ENCODE measurements around the gene ACOX1.

ACOX1 gene

GRCh38 chr17:76008630-76009425 lies 29.9 kb upstream of the ACOX1 start:
- no peak for DNase-seq (ENCODE audit: low read depth in 2 of 2)

DNA sequence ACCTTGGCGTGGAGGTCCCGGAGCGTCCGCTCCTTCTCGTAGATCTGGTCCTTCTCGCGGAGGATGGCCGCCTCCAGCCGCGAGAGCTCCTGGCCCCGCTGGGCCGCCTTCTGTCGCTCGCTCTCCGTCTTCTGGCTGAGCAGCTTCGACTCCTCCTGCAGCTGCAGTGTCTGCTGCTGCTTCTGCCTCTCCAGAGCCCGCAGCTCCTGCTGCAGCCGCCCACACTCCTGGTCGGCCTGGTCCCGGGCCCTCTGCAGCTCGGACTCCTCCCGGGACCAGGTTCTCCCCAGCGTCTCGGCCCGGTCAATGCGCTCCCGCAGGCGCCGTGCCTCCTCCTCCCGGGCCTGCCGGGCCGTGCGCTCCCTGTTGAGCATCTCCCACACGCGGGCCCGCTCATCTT lies 29.2 kb upstream of the ACOX1 start:
- no peak for DNase-seq (ENCODE audit: low read depth in 2 of 2)

- DNase-seq (ENCODE audit: low read depth in 2 of 2) = no peak
Measured at GRCh38 chr17:76007850-76008165, 28.8 kb upstream of the ACOX1 start.

DNA sequence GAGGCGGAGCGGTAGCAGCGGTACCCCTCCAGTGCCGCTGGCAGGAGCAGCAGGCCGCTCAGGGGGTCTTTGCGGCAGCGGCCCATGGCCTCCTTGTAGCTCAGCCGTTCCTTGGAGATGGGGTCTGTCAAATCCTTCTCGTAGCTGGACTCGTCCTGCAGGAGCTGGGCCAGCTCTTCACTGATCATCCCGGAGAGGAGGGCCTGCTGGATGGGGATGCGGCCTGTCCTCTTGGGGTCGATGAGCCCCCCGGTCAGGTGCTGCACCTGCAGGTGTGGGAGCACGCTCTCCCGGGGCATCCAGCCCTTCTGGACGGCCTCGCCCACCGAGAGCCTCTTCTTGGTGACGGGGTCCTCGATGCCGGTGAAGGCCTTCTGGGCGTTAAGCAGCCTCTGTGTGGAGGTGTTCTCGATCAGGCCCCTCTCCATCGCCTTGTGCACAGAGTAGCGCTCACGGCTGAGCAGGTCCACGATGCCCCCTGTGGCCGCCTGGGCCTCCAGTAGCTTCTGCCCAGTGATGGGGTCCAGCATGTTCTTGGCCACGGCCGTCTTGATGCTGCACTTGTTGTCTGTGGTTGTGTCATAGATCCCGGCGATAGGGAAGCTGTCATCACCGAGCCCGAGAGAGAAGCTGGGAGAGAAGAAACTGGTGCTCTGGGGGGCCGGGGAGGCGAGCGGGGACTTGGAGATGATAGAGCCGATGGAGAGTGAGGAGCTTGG lies 28.3 kb upstream of the ACOX1 start:
- DNase-seq (ENCODE audit: low read depth in 2 of 2) = no peak

DNA sequence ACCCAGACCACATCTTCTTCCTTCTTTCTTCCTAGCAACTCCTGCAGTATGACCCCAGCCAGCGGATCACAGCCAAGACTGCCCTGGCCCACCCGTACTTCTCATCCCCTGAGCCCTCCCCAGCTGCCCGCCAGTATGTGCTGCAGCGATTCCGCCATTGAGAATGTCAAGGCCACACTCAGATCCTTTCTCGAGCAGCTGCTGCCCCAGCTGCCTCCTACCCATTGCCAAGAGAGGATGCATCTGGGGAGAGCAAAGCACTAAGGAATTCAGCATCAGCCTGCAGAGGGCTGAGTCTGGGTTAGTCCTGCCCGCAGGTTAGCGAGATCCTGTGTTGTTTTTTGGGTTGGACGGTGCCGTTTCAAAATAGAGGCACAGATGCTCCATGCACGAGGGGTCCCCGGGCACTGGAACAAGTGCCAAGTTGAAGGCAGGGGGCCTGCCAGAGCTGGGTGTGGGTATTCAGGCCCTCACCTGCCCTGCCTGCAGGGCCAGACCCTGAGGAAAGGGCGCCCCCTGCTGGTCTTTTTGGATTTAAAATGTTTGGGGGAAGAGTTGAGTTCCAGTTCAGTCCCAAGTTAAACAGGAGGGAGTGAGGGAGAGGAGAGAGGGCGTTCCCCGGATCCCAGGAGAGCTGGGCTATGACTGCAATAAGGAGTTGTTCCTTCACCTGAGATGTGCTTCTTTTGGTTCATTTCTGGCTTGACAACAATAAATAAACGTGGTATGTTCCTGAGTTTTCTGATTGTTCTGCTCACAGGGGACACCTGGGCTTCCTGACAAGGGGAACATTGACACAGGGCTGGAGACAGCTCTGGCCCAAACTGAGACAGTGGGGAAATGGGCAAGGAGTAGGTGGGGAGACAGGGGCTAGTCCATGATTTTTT lies 26.5 kb upstream of the ACOX1 start:
- peak; percentile 85 to 88 for DNase-seq (ENCODE audit: low read depth in 2 of 2)

DNA sequence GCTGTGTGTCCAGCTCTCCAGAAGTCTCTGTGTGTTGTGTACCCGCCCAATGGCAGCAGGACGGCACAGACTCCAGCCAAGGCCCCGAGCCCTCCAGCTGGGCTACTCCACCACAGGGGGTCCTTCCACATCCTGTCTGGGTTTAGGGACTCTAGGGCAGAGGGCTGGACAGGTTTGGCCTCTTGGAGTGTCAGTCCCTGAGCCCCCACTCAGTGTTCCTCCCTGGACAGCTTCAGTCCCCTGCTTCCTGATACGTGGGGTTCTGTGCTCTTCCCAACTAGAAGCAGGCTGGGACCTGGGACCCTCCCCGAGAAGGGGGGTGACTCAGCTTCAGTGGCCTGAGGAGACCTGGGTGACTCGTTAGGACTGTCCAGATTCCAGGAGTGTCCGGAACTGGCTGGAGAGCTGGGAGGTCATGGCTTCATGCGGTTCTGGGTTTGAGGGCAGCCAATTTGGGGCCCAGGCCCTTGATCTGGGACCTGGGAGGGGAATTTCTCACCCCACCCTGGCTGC lies 25.8 kb upstream of the ACOX1 start:
- no peak for DNase-seq (ENCODE audit: low read depth in 2 of 2)

DNA sequence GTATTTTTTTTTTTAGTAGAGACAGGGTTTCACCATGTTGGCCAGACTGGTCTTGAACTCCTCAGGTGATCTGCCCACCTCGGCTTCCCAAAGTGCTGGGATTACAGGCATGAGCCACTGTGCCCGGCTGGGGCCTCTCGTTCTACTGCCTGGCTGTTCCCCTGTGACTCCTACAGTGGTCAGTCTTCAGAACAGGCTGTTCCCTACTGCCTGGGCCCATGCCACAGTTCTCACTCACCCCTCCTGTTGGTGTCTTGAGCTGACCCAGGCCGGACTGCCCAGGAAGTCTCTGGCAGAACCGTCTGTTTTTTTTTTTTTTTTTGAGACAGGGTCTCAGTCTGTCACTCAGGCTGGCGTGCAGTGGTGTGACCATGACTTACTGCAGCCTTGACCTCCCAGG lies 24.9 kb upstream of the ACOX1 start:
- no peak for DNase-seq (ENCODE audit: low read depth in 2 of 2)

- DNase-seq (ENCODE audit: low read depth in 2 of 2) = no peak
Measured at GRCh38 chr17:76002100-76002499, 23.1 kb upstream of the ACOX1 start.

GRCh38 chr17:76000755-76001521 lies 22.0 kb upstream of the ACOX1 start, which contains the start of gene CDK3:
CDK3 (plus strand) TSS chr17:76000855; CDS start chr17:76001426, 571 bp downstream.
- DNase-seq (ENCODE audit: low read depth in 2 of 2) = no peak

DNA sequence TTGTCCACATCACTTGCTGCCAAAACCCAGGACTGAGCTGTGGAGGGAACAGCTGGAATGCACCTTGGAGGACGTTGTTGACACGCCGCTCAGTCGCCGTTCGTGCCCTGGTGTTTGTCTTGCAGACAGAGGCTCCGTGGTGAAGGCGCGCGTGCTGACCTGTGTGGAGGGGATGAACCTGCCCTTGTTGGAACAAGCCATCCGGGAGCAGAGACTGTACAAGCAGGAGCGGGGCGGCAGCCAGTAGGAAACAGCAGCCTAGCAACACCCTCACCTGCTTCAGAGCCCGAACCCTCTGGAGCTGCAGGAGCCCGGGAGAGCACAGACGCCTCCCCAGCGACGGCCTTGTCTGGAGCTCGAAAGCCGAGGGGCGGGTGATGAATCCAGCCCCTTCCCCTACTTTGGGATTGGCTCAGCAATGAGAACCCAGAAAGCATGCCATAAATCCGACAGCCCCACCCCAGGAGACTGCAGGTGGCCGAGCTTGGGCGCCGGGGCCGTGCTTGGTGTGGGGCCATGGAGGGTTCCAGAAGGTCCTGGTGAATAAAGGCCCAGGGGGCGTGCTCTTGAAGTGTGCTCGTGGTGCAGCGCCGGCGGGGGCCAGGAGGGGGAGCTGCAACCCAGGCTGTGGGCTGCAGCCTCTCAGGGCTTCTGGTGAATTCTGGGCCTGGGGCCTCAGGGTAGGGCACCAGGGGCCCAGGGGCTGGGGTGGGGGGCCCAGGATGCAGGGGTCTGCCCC lies 21.2 kb upstream of the ACOX1 start:
- DNase-seq (ENCODE audit: low read depth in 2 of 2) = peak; percentile 51 to 64

GRCh38 chr17:75998327-75998795 lies 19.4 kb upstream of the ACOX1 start:
- DNase-seq (ENCODE audit: low read depth in 2 of 2) = no peak

- peak in 1 of 2 donors; percentile 28 for DNase-seq (ENCODE audit: low read depth in 2 of 2)
Measured at GRCh38 chr17:75996665-75997590, 18.0 kb upstream of the ACOX1 start.

GRCh38 chr17:75995385-75995925 lies 16.5 kb upstream of the ACOX1 start:
- no peak for DNase-seq (ENCODE audit: low read depth in 2 of 2)

DNA sequence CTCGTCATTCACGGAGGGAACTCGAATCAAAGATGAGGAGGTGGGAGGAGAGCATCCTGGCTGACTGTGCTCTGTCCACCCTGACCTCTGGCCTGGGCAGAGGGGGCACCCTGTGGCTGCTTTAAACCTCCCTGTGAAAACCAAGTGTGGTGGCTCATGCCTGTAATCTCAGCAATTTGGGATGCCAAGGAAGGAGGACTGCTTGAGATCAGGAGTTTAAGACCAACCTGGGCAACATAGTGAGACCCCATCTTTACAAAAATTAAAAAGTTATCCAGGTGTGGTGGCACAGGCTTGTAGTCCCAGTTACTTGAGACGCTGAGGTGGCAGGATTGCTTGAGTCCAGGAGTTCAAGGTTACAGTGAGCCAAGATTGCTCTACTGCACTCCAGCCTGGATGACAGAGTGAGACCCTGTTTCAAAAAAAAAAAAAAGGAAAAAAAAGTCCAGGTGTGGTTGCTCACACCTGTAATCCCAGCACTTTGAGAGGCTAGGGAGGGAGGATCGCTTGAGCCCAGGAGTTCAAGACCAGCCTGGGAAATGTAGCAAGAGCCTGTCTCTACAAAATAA lies 15.9 kb upstream of the ACOX1 start:
- no peak for DNase-seq (ENCODE audit: low read depth in 2 of 2)

DNA sequence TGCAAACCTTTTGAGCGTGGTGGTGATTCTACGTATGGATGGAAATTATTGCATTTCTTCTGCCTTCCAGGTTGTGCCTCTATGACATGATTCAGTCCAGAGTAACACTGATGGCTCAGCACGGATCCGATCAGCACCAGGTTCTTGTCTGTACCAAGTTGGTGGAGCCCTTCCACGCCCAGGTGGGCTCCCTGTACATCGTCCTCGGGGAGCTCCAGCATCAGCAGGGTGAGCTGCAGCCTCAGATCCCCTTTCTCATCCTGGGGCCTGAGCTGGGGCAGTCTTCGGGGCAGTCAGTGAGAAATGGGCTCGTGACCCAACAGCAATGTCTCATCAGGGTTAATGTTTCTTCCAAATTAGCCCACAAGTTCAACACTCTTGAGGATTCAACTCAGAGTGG lies 12.4 kb upstream of the ACOX1 start:
- DNase-seq (ENCODE audit: low read depth in 2 of 2) = no peak

DNA sequence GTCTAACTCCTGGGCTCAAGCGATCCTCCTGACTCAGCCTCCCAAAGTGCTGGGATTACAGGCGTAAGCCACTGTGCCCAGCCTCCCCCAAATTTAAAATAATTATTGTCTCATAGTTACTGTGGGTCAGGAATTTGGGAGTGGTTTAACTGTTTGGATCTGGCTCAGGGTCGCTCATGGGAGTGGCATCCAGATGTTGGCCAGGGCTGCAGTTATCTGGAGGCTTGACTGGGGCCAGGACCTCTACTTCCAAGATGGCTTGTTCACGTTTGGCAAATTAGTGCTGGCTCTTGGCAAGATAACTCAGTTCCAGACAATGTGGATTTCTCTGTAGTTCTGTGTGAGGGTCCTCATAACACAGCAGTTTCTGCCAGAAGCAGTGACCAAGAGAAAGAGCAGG lies 8.1 kb upstream of the ACOX1 start:
- no peak for DNase-seq (ENCODE audit: low read depth in 2 of 2)

DNA sequence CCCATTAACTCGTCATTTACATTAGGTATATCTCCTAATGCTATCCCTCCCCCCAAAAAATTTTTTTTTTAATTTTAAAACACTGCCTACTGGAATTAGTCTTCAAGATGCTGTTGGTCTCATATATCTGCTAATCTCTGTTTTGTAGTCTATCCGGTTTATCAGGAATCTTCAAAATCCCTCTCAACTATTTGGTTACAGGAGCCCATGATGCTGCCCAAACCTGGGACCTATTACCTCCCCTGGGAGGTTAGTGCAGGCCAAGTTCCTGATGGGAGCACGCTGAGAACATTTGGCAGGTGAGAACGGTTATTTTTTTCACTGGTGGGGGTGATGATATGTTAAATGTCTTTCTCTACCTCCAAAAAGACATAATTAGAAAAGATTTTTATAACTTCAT lies 7.0 kb upstream of the ACOX1 start:
- no peak for DNase-seq (ENCODE audit: low read depth in 2 of 2)

- DNase-seq (ENCODE audit: low read depth in 2 of 2) = no peak
Measured at GRCh38 chr17:75983501-75984181, 4.7 kb upstream of the ACOX1 start.

Data from activated CD4-positive, alpha-beta T cell treated with anti-CD3 and anti-CD28 coated beads for 24 hours (primary cell).